Dedifferentiated amniotic fluid mesenchymal stem cell (primary cell): ENCODE measurements around the gene CDX2.
"Not testable (repeated sequence)": the region's sequence is repeated elsewhere in the genome, so short reads cannot be mapped to it uniquely, and the experiment has no call there.

Experiments used
- DNase-seq: peaks from one replicate; pipeline ENCODE4 v3.0.0-alpha.2; 2016; ENCODE audit errors: extremely low spot score

Gene CDX2, protein sequence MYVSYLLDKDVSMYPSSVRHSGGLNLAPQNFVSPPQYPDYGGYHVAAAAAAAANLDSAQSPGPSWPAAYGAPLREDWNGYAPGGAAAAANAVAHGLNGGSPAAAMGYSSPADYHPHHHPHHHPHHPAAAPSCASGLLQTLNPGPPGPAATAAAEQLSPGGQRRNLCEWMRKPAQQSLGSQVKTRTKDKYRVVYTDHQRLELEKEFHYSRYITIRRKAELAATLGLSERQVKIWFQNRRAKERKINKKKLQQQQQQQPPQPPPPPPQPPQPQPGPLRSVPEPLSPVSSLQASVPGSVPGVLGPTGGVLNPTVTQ

DNA sequence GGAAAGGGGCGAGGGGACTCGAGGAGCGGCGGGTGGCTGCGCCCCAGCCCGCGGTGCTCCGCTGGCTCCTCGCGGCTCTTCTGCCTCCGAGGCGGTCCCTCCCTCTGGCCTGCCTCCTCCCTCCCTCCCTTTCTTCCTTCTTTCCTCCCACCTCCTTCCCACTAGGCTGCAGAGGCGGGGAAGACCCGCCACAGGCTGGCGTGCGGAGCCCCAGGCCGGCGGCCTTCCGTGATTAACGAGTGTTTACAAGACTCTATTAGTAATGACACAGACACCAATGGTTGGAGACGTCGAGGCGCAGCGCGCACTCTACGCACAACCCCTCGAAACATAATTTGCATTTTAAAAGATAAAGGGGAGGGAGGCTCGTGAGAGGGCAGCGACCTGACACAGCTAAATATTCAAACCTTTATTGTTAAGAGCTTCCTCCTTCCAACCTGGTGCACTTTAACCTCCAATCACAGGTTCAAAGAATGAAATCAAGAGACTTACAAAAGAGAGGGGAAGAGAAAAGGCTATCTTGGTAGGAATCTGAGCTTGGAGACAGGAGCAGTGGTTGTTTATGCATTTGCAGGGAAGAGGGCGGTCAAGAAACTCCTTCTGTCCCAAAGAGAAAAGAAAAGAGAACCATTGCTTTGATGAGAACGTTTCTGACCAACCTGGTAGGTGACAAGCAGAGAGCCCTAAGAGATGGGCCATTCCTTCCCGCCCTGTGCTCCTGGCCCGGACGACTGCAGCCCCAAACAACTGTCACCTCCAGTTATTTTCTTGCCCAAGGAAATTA lies at the start of gene CDX2:
CDX2 (minus strand) TSS at position 234 of the 784 bp plus-strand sequence. CDS start 309 bp downstream, outside the sequence.
- no peak for DNase-seq

DNA sequence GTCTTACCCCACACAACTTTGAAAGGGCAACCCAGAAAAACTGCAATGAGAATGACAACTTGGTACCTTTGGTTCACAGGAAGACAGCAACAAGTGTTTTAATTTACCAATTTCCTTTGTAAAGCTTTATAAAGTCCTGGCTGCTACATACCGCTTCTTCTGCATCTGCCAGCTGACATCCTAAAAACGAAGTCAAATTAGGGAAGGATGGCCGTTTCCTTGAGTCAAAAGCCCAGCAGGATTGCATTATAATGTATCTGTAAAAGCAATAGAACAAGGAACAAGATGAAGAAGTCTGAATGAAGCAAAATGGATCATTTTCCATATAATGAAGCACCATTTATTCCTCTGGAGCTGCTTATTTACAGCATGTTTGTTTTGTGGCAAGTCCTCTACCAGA lies 45.2 kb upstream of the CDX2 start:
- no peak for DNase-seq

DNA sequence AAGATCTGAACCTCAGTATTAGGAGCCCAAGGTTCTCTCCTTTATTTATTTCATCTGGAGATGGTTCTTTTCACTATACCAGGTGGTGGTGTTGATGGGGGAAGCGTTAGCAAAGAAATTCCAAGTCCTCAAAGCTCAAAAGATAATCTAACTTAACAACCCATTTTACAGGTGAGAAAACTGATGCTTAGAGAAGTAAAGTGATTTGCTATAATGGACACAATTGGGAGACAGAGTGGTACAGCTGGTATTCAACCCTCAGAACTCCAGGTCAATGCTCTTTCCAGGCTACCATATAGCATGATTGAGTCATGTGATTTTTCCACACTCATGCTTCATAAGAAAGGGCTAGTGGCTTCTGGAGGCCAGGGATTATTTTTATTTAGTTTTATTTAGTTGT lies 44.4 kb upstream of the CDX2 start:
- DNase-seq: no peak

DNA sequence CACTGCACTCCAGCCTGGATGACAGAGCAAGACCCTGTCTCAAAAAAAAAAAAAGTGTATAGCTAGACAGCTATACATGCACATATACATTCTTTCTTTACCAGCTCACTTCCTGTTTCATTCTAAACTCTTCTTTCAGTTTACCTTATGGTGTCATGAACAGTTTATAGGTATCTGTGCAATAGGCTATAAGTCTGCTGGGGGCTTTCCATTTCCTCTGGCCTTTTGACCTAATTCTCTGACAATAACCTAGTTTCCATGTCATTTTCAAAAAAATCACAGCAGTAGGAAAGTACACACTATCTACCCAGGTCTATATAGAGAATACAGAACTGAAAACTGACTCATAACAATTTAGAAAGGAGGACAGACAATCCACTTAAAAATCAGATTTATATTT lies 43.8 kb upstream of the CDX2 start:
- no peak for DNase-seq

DNA sequence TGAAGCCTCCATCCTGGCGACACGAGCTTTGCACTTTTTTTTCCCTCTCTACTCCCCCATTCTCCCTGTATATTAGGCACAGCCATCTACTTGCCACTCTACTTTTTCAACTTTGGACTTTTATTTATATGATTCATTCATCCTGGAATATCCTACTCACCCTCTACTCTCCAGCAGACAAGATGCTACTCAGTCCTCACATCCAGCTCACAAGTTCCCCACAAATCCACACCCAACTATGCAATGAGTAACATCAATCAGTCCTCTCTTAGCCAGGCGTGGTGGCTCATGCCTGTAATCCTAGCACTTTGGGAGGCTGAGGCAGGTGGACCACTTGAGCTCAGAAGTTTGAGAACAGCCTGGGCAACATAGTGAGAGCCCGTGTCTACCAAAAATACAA lies 43.3 kb upstream of the CDX2 start:
- DNase-seq: no peak

DNA sequence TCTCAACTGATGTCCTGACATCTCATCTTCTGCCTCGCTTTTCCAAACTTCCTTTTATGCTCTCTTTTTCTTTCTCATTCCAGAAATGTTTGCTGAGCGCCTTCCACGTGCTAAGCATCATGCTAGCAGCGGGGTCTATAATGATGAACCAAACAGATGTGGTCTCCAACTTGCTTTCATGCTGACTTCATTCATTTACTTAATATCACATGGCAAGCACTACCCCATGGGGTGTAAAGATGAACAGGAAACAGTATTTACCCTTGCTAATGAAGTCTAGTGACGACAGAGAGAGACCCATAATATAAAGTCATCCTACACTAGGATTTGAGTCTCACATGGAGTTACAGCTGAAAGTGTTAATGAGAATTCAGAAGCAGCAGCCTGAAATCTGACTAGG lies 40.9 kb upstream of the CDX2 start:
- no peak for DNase-seq

DNA sequence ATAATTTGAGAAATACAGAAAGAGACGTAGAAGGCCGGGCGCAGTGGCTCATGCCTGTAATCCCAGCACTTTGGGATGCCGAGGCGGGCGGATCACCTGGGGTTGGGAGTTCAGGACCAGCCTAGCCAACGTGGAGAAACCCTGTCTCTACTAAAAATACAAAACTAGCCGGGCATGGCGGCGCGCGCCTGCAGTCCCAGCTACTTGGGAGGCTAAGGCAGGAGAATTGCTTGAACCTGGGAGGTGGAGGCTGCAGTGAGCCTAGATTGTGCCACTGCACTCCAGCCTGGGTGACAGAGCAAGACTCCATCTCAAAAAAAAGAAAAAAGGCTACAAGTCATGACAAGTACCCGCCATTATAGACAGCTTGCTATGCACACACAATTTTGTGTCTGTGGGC lies 35.9 kb upstream of the CDX2 start:
- DNase-seq: not testable (repeated sequence)

DNA sequence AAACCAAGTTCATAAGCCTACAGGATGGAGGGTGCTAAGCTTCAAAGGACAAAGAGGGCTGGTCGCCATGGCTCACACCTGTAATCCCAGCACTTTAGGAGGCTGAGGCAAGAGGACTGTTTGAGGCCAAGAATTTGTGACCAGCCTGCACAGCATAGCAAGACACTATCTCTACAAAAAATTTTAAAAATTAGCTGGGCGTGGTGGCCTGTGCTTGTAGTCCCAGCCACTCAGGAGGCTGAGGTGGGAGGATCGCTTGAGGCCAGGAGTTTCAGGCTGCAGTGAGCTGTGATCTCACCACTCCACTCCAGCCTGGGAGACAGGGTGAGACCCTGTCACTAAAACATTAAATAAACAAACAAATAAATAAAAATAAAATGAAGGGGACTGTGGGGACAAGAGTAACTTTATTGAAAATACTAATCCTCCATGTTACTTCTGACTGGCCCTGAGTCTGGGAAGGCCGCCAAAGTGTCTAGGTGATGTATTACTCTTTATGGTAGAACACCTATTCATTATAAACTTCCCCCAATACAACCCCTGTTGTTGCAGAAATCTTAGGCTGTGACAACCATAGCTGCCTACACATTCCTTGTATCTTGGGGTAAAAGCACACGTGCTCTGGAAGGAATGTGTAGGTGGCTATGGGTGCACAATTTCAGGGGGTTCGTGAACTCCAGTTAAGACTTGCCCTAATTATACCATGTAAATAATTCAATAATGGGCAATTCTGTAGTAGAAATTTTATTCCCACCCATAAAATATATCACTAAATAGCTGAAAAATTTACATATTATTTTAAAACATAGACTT lies 34.0 kb upstream of the CDX2 start:
- no peak for DNase-seq

DNA sequence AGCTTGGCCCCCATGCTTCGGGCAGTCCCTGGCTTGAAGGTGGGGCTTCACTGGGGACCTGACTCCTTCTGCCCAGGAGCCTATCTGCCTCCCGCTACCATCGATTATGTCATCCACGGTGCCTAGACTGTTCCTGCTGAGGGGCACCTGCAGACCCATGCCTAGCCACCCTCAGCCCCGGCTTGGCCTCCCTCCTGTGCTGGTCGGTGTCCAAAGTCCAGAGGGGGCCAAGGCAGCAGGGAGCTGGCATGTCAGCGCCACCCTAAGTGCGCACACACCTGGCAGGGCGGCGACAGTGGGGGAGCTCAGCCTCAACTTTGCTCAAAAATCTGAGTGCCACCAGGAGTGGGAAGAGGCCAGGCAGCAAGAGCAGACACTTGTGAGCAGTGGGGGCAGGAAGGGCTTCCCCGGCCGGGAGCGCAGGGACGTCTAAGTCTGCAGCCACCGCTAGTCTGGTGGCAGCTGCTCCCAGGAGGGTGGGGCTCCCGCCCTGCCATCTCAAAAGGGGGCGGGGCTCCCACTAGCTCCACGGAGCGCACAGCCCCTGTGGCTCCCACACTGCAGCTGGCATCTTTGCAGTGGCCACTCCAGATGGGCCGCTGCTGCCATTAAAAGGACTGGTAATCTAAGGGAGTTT lies 32.8 kb upstream of the CDX2 start:
- DNase-seq: no peak

DNA sequence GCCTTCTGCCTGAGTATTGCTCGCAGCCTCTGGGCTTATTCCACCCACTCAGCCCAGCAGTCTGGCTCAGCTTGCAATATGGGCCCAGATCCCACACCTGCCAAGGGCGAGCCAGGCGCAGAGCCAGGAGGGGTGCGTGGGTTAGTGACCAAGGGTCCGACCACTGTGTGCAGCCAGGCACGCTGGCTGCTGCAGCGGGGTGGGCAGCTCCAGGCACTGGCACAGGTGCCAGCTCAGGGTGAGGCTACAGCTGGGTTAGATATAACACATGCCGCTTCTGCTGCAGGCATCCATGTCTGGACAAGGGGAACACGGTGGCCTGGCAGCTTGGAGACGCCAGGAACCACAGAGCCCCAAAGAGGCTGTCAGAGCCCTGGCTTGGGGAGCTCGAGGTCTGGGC lies 31.9 kb upstream of the CDX2 start:
- DNase-seq: no peak

DNA sequence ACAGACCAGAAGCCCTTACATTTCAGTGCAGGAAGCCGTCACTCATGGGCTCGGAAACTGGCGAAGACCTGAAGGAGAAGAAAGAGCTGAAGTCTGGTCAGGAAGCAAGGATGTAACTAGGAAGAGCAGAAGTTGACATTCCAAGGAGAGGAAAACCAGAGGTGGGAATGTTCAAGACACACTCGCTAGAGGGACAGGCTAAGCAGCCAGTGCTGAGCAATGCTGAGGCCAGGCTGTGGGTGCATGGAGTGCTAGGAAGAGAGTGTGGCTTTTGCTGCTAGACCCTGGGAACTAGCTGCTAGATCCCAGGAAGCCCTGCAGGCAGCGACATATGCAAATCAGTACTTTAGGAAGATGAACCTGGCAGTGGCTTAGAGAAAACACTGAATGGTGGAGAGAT lies 31.5 kb upstream of the CDX2 start:
- no peak for DNase-seq

DNA sequence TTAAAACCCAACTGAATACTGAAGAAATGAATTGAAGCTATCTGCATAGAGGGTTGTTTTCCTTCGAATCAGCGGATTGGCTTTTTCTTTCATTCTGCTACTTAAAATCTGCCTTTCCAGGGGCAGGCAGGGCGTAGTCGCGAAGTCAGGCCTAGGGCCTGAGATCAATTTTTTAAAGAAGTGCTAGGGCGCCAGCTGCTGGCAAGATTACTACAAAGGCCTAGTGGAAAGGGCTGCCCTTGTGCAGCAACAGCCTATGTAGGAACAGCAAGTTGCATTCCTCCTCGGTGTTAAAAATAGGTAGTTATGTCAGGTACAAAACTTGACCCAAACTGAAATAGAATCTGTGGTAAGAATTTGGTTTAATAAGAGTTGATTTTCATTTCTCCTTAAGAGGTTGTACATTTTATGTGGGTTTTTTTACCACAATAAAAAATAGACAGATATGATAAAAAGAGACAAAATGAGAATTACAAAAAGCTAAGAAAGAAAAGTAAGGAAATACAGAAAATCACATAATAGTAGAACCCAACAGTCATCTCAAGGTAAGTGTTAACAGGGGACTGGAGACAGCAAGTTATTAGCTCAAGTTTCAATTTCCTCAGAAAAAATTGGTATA lies 28.9 kb upstream of the CDX2 start:
- DNase-seq: no peak

DNA sequence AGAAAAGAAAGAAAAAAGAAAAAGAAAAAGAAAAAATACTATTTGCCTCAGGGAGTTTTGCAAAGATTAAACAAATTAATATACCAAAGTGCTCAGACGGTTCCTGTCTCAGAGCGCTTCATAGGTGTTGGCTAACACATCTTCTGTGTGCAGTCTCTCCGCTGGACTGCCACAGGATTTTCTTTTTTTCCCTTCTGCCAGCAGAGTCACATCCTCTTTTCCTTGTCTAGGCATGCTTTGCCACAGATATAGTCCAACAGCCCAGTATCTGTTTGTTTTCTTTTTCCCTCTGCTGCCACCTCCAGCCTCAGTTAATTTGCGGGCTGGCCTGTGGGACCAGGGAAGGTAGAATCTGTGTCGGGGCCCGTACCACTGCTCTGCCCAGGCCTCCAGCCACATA lies 22.8 kb upstream of the CDX2 start:
- DNase-seq: no peak

DNA sequence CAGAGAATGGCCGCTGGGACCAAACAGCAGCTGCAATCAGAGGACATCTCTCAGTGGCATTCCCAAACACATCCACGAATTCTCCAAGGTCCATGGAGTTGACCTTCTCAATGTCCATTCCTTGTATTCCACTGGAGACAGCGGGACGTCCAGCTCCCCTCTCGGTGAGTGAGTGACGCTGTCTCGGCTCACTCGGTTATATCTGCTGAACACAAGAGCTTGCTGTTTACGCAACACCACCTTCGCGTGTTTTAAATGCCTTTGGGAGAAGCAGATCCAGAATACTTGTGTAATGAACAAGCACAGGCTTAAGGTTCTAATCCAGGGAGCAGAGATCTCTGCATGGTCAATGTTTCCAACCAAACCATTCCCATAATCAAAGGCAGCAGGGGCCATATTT lies 19.4 kb upstream of the CDX2 start, which contains the start of gene URAD:
URAD (minus strand) TSS at position 174 of the 400 bp plus-strand sequence; CDS start at position 118, 56 bp downstream.
- DNase-seq: no peak

DNA sequence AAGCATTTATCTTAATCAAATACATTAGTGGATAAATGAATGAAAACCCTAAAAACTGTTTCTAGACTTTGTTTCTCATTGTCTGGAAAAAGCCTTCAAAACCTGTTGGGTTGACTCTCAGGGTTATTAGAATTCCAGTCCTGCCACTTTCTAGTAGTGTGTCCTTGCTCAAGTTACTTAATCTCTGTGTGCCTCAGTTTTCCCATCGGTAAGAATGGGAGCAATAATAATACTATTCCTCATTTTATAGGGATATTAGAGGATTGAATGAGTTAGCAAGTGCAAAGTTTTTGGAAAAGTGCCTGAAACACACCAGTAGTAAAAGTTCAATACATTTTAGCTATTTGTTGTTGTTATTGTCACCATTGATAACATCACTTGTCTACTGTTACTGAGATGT lies 16.5 kb upstream of the CDX2 start:
- no peak for DNase-seq

DNA sequence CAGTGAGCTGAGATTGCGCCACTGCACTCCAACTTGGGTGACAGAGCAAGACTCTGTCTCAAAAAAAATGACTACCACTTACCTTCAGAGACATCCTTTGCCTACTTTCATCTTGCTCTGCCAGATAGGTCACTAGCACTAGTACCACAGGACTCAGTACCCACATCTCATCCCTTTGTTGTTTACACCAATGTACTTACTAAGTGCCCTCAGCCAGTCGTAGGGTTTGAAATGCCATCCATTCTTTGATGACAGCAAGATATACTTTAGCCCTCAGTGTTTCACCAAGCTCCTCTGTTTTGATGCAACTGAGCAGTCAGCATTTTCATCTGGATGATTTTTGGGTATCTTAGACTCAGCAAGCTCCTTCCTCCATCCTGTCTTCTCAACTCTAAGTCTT lies 13.2 kb upstream of the CDX2 start:
- DNase-seq: no peak

DNA sequence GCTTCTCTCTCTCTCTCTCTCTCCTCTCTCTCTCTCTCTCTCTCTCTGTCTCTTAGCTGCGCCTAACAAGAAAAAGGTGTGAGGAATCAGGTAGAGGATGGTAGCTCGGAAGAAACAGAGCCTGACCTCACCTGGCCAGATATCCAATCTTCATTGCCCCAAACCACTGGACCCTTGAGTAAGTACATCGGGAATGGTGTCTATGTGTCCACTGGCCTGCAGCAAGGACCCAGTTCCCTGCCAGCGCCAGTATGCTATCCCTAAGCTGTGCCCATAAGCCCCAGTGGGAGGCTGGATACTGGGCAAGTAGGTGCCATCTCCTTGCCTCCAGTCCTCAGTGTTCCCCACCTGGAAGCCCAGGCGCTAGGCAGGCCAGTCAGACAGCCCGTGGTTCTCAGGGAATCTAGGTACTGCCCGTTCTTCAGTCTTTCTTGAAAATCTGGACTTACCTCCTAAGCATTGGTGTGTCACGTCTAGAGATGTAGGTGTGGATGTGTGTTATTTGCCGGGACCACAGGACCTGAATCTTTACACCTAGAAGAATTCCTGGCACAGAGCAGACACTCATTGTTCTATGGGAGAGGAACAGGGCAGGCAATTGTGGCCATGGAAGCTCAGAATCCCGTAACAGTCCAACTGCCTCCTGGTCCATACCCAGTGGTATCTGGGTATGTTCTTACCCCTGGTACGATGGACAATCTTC lies 12.0 kb upstream of the CDX2 start:
- no peak for DNase-seq

DNA sequence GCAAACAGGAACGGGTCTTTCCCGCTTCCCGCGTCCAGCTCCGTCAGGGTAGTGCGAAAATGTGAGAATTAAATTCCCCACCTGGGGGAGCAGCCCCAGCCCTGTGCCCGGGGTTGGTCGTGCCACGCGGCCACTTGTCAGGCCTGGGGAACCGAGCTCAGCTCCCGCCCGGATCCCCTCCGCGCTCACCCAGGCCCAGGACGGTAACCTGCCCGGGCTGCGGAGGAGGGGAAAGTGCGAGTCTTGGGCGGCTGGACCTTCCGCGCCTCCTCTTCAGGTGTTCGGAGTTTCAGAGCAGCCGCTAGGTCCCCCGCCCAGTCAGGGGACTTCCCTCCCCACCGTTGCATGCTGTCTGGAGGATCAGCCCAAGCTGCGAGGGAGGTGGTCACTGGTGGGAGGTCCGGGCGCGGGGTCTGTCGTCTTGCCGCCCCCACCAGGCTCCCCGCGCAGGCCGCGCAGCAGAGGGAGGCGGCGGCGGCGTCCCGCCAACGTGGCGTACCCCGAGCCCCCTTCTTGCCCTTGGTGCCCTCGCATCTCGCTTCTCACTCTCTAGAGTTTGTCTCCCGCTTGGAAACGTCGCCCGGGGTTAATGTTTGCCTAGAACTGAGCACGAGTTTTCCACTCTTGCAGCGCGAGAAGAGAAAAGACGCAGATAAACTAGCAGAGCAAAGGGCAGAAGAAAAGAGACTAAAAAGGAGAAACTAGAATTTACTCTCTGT lies 11.3 kb upstream of the CDX2 start:
- no peak for DNase-seq

DNA sequence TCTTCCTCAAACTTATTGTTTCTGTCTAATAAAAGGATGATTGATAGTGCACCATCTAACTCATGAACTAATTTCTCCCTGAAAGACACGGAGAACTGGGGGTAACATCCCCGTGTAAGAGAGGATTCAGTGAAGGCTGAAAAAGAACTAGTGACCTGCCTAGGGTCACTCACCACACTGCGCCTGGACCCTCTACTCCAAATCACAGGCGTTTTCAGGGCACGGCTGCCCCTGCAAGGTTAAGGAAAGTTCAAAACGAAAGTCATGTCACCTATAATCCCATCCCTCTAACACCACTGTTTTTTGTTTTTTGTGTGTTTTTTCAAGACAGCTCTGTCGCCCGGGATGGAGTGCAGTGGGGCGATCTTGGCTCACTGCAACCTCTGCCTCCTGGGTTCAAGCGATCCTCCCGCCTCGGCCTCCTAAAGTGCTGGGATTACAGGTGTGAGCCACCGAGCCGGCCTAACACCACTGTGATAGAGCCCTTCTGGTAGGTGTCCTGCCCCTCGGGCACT lies 10.7 kb upstream of the CDX2 start:
- DNase-seq: no peak
